Heart right ventricle (tissue), 16 donors: ENCODE data around the gene VTI1A. TPM values are rescaled to one million over a fixed set of nuclear protein-coding genes. Genes with fewer than 3 reads are reported as not detected.
A peak's percentile ranks its signal among the peaks of the same experiment; 100 is the strongest.

Experiments used
- ATAC-seq, 8 donors: fragments of 200-7000 bp; cut with Tn5 transposase; one replicate each; pipeline ENCODE4 v1.9.1; 2020; ENCODE audit warnings: mild to moderate bottlenecking in 8 of 8, moderate library complexity in 8 of 8, moderate number of reproducible peaks in 1 of 8
- DNase-seq, 2 donors: peaks; one replicate each; pipeline ENCODE4 v3.0.0-alpha.2; 2020
- H3K27ac ChIP-seq, 10 donors: fragments of 200-600 bp; sonication (generic) in 2 of 10; one replicate each; pipeline versions ENCODE4 v1.5.0 to v1.8.0; 2020 to 2022; ENCODE audit warnings: mild to moderate bottlenecking in 3 of 10
- H3K27me3 ChIP-seq, 7 donors: fragments of 200-600 bp; one replicate each; pipeline ENCODE4 v1.8.0; 2021 to 2022; ENCODE audit warnings: mild to moderate bottlenecking in 2 of 7
- H3K36me3 ChIP-seq, 9 donors: fragments of 200-600 bp; sonication (generic) in 1 of 9; one replicate each; pipeline versions ENCODE4 v1.5.0 to v1.8.0; 2020 to 2022; ENCODE audit warnings: mild to moderate bottlenecking in 2 of 9
- H3K4me1 ChIP-seq, 9 donors: fragments of 200-600 bp; sonication (generic) in 1 of 9; one replicate each; pipeline versions ENCODE4 v1.5.0 to v1.8.0; 2020 to 2022; ENCODE audit warnings: mild to moderate bottlenecking in 4 of 9
- H3K4me3 ChIP-seq, 10 donors: fragments of 200-600 bp; sonication (generic) in 2 of 10; one replicate each; pipeline versions ENCODE4 v1.5.0 to v1.8.0; 2020 to 2022; ENCODE audit warnings: mild to moderate bottlenecking in 7 of 10, moderate library complexity in 2 of 10
- H3K9me3 ChIP-seq, 11 donors: fragments of 200-600 bp in 10 of 11; sonication (generic) in 2 of 11; one replicate each; pipeline versions ENCODE4 v1.5.0 to v1.8.0; 2013 to 2022; ENCODE audit warnings: mild to moderate bottlenecking in 2 of 11, control low read depth in 1 of 11, moderate library complexity in 1 of 11
- CTCF ChIP-seq, 9 donors: fragments of 200-600 bp; sonication (generic) in 2 of 9; IDR thresholded peaks; one replicate each; pipeline versions ENCODE4 v1.5.0 to v1.8.0; 2021 to 2022; ENCODE audit warnings: antibody characterized with exemption in 9 of 9, mild to moderate bottlenecking in 5 of 9, moderate library complexity in 1 of 9
- WGBS, 2 donors: extraction: QIAGEN DNeasy Blood & Tissue Kit; methylation state at CpG; one replicate each; pipeline ENCODE4 v1.1.7; 2013; ENCODE audit warnings: inconsistent platforms in 1 of 2; 5-methylcytosine and 5-hydroxymethylcytosine counted together
- intact Hi-C, 10 donors: fragments of 100-400 bp; cut with DNase I; formaldehyde crosslinking; loops; one replicate each; pipeline versions ENCODE4 v1.11.1 to v1.14.2; 2022
- polyA plus RNA-seq, 2 donors: library from polyadenylated mRNA; stranded (reverse); fragments of 200-250 nt; gene quantifications; one replicate each; pipeline ENCODE4 v1.2.3, GENCODE V29; 2013
- total RNA-seq, 10 donors: library from RNA; stranded (reverse); fragmentation: NEBNext Ultra II Directional in 3 of 10; extraction: Animal tissue kit (Norgen Biotek cat#: 25700) in 3 of 10; gene quantifications; one replicate each; pipeline versions ENCODE4 v1.2.1 to v1.2.4, GENCODE V29; 2021 to 2023
- donor health status: Arrhythmogenic right ventricular cardiomyopathy.
- donor health status: ischemic (EF 13 %, LVEDD 7.1; RV severe dilation, severe dysfunction).
- donor health status: healthy with polysubstance abuse.
- donor health status: DM: no; HTN: yes; CAD: no.
- donor health status: DM: no; HTN: no; CAD: no.
- donor health status: ischemic (EF 25% LVEDD 6.9; RV normal size, moderate dysfunction).
- donor health status: ischemic (EF 25% LVEDD 5.7; RV mildly dilated, moderate dysfunction).
- donor health status: healthy.
- donor health status: DM: yes; HTN: yes; CAD: no.
- donor health status: Ischemic cardiomyopathy.
- donor health status: ischemic (EF 35%, LVEDD 5.7; RV mildly dilated, moderate dysfunction).
- donor health status: nonischemic (EF 11% LVEDD 7.7; RV severe dilation, severe dysfunction).
- donor health status: DM: yes; HTN: yes; CAD: no.
- donor health status: PGD.
- donor health status: ischemic (EF 29% LVEDD 5.4; RV normal size, mild dysfunction).
- donor health status: nonischemic (EF 23%, LVEDD 6.1; RV moderate dilation, normal function).

The VTI1A gene
- total and polyA plus RNA-seq, 12 donors = 6.2 to 24.5 (median 20.6) TPM

GRCh38 chr10:112773783-112774182, 326.8 kb downstream of the VTI1A start:
- H3K27me3 ChIP-seq = no peaks in the 10 kb centered on the region
- no peak for DNase-seq
- TF ChIP-seq CTCF (IDR thresholded peaks at IDR 0.05) = no peak
- WGBS, 2 donors = 95 to 100% methylated on average over 3 of the region's 3 CpGs
- intact Hi-C loops = no loop called here
- no peak overlapping the region for H3K4me3 ChIP-seq
- no peak for ATAC-seq
- H3K9me3 ChIP-seq = peaks cover 0 to 7% (median 0%) of the 10 kb centered on the region in 11 donors
- peaks cover 0 to 8% (median 0%) of the 10 kb centered on the region in 9 donors for H3K4me1 ChIP-seq
- H3K27ac ChIP-seq = no peak overlapping the region
- no peaks in the 10 kb centered on the region for H3K36me3 ChIP-seq

- no peaks in the 10 kb centered on the region for H3K36me3 ChIP-seq
- H3K9me3 ChIP-seq = peaks cover 0 to 7% (median 0%) of the 10 kb centered on the region in 11 donors
Observed at GRCh38 chr10:112774210-112774609, 327.2 kb downstream of the VTI1A start.

GRCh38 chr10:112774798-112775197, 327.8 kb downstream of the VTI1A start:
- no peak for ATAC-seq

More at GRCh38 chr10:112774210-112774609, 327.2 kb downstream of the VTI1A start:
- ATAC-seq (no peak), DNase-seq (no peak)
- TF ChIP-seq CTCF (IDR thresholded peaks at IDR 0.05) = no peak
- intact Hi-C loops = no loop called here
- Histone ChIP-seq H3K27me3 (no peaks in the 10 kb centered on the region), H3K27ac (no peak overlapping the region), H3K4me3 (no peak overlapping the region), H3K4me1 (peaks cover 0 to 8% (median 0%) of the 10 kb centered on the region in 9 donors)
- 90 to 96% methylated on average over 1 of the region's 1 CpG for WGBS, 2 donors

GRCh38 chr10:112775381-112775780, 328.4 kb downstream of the VTI1A start:
- Histone ChIP-seq H3K9me3 (peaks cover 0 to 7% (median 0%) of the 10 kb centered on the region in 11 donors), H3K27me3 (no peaks in the 10 kb centered on the region), H3K36me3 (no peaks in the 10 kb centered on the region), H3K4me1 (peaks cover 0 to 8% (median 0%) of the 10 kb centered on the region in 9 donors), H3K27ac (no peak overlapping the region), H3K4me3 (no peak overlapping the region)
- no peak for ATAC-seq
- intact Hi-C loops = no loop called here
- TF ChIP-seq CTCF (IDR thresholded peaks at IDR 0.05) = peak in 1 of 9 donors; percentile 21
- no peak for DNase-seq
- 66 to 74% methylated on average over 2 of the region's 2 CpGs for WGBS, 2 donors

More at GRCh38 chr10:112774798-112775197, 327.8 kb downstream of the VTI1A start:
- Histone ChIP-seq H3K27ac (no peak overlapping the region), H3K9me3 (peaks cover 0 to 7% (median 0%) of the 10 kb centered on the region in 11 donors), H3K36me3 (no peaks in the 10 kb centered on the region), H3K27me3 (no peaks in the 10 kb centered on the region), H3K4me1 (peaks cover 0 to 8% (median 0%) of the 10 kb centered on the region in 9 donors), H3K4me3 (no peak overlapping the region)
- TF ChIP-seq CTCF (IDR thresholded peaks at IDR 0.05) = no peak
- WGBS, 2 donors = 86 to 91% methylated on average over 10 of the region's 10 CpGs
- DNase-seq = no peak
- intact Hi-C loops = no loop called here
